ENCODE results near the gene ENTR1.

ENTR1 gene

DNA sequence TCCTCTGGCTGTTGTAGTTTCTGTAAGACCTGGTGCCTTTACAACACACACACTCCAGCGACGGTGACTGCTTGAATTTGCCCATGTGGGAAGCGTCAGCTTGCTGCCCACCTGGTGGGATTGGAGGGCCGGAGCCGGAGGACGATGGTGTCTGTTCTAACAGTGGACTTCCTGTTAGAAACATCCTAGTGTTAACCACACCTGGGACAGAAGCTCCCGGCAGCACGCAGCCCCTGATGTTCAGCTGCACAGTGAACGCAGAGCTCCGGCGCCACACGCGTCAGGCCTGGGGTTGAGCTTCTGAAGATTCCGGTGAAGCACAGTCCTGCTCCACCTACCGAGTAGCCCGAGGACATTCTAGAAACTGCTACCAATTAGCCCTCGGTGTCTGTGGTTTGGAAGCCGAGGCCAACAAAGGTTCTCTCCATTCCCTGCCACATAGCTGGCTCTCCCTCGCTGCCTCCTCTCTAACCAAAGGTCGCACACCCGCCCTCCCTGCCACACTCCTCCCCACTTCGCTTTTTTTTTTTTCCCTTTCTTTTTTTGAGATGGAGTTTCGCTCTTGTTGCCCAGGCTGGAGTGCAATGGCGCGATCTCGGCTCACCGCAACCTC lies 14.4 kb upstream of the ENTR1 start:
- TF ChIP-seq, protein P1, sequence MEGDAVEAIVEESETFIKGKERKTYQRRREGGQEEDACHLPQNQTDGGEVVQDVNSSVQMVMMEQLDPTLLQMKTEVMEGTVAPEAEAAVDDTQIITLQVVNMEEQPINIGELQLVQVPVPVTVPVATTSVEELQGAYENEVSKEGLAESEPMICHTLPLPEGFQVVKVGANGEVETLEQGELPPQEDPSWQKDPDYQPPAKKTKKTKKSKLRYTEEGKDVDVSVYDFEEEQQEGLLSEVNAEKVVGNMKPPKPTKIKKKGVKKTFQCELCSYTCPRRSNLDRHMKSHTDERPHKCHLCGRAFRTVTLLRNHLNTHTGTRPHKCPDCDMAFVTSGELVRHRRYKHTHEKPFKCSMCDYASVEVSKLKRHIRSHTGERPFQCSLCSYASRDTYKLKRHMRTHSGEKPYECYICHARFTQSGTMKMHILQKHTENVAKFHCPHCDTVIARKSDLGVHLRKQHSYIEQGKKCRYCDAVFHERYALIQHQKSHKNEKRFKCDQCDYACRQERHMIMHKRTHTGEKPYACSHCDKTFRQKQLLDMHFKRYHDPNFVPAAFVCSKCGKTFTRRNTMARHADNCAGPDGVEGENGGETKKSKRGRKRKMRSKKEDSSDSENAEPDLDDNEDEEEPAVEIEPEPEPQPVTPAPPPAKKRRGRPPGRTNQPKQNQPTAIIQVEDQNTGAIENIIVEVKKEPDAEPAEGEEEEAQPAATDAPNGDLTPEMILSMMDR (conservative IDR thresholded peaks at IDR 0.05): no peak
- H3K27ac ChIP-seq: no peak overlapping the region

DNA sequence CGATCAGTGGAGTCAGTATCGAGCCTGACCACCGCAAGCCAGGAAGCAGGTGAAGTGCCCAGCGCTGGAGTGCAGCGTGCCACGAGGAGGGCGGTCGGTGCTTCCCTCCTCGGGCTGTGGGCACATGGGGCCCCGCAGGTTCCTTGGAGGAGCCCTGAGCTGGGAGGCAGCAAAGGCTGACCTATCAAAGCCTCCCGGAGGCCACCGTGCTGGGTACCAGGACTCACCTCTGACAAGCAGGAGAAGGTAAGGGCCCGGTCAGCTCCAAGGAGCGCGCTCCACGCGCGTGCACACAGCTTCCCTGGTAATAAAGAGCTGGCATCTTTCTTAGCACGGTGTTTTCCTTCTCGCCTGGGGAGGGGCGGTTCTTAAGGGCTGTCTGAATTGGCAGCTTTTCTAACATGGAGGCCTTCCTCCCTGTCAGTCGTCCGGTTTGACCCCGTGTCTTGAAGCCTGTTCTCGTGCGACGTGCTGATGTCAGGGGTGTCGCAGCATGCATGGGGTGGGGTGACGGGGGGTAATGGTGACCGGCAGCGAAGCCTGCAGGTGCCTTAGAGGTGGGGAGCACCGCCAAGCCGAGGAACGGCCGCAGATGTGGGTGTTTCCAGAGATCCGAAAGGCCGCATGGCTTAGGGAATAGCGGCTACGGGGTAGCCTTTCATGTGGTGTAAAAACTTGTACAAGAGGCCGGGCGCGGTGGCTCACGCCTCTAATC lies 13.2 kb upstream of the ENTR1 start:
- H3K27ac ChIP-seq: no peak overlapping the region
- TF ChIP-seq, protein P1 (conservative IDR thresholded peaks at IDR 0.05): no peak

DNA sequence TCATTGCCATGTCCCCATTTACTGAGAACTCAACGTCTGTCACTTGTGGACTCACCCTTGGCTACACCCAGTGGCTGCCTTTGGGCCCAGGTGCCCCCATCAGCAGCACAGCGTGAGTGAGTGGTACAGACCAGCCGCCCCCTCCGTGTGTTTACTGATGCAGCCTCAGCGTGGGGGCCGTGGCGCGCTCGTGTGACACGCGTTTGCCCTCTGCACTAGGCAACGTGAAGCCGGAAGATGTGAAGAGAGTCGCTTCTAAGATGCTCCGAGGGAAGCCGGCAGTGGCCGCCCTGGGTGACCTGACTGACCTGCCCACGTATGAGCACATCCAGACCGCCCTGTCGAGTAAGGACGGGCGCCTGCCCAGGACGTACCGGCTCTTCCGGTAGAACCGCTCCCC lies 12.5 kb upstream of the ENTR1 start:
- TF ChIP-seq, protein P1 (conservative IDR thresholded peaks at IDR 0.05): no peak
- H3K27ac ChIP-seq: no peak overlapping the region

DNA sequence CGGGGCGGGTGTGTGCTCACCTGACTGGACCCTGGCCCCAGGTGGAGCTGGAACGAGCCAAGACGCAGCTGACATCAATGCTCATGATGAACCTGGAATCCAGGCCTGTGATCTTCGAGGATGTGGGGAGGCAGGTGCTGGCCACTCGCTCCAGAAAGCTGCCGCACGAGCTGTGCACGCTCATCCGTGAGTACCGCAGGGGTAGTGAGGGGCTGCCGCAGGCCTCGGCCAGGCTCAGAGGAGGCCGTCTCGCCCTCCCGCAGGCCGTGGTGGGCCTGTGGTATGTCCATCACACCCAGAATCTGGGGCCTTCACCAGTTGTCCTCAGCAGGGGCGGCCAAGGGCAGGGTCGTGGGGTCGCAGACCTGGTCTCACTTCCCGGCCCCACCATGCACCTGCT lies 11.4 kb upstream of the ENTR1 start:
- TF ChIP-seq, protein P1 (conservative IDR thresholded peaks at IDR 0.05): no peak
- no peak overlapping the region for H3K27ac ChIP-seq

DNA sequence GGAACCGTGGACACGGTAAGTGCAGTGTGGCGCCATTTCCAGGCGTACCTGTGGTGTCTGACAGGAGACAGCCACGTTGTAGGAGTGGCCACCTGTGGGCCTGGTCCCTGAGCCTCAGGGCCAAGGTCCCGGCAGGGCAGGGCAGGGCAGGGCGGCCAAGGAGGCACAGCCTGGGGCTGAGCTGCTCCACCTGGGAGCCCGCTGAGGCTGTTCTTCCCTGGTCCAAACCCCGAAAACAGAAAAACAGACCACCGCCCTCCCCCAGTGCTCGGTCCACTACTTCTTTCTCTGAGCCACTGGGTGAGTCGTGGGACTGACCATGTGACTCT lies 8.6 kb upstream of the ENTR1 start:
- no peak overlapping the region for H3K27ac ChIP-seq

DNA sequence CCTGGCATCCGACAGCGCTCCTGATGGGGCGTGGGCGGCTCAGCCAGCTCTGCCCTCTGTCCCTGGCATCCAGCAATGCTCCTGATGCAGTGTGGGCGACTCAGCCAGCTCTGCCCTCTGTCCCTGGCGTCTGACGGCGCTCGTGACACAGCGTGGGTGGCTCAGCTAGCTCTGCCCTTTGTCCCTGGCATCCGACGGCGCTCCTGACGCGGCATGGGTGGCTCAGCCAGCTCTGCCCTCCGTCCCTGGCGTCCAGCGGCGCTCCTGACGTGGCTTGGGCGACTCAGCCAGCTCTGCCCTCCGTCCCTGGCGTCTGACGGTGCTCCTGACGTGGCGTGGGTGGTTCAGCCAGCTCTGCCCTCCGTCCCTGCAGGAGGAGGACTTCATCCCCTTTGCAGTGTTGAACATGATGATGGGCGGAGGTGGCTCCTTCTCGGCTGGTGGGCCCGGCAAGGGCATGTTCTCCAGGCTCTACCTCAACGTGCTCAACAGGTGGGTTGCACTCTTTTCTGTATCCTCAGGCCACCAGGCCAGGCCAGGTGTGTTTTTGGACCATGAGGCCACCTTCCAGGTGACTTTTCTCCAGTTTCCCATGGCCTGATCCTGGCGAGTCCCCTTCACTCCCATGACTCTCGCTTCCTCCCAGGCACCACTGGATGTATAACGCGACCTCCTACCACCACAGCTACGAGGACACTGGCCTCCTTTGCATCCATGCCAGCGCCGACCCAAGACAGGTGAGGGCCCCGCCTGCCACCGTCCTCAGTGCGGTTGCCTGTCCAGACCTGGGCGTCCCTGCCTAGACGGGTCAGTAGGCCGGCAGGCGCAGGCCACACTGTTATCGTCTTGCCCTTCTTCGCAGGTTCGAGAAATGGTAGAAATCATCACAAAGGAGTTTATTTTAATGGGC lies 8.0 kb upstream of the ENTR1 start:
- TF ChIP-seq, protein P1 (conservative IDR thresholded peaks at IDR 0.05): no peak
- no peak overlapping the region for H3K27ac ChIP-seq

More for the DNA sequence above, 8.6 kb upstream of the ENTR1 start:
- TF ChIP-seq, protein P1 (conservative IDR thresholded peaks at IDR 0.05): no peak

DNA sequence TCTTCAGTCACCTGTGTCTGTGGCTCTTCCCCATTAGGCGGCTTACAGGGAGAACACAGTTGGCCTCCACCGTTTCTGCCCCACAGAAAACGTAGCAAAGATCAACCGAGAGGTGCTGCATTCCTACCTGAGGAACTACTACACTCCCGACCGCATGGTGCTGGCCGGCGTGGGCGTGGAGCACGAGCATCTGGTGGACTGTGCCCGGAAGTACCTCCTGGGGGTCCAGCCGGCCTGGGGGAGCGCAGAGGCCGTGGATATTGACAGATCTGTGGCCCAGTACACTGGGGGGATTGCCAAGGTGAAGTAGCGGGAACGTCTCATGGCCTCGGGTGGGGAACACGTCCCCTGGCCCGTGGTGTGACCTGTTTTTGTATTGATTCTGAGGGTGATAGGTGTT lies 6.5 kb upstream of the ENTR1 start:
- H3K27ac ChIP-seq: no peak overlapping the region
- TF ChIP-seq, protein P1 (conservative IDR thresholded peaks at IDR 0.05): no peak
